Stimulated activated CD4-positive, alpha-beta T cell treated with anti-CD3 and anti-CD28 coated beads, TNF-alpha, amount 100 ng/mL, for 24 hours (primary cell): ENCODE data around the gene CTCF.

Source experiments
- DNase-seq, 3 experiments: peaks; one replicate each; pipeline ENCODE4 v3.0.0-alpha.2; 2020; ENCODE audit warnings: low read depth in 3 of 3

CTCF gene

DNA sequence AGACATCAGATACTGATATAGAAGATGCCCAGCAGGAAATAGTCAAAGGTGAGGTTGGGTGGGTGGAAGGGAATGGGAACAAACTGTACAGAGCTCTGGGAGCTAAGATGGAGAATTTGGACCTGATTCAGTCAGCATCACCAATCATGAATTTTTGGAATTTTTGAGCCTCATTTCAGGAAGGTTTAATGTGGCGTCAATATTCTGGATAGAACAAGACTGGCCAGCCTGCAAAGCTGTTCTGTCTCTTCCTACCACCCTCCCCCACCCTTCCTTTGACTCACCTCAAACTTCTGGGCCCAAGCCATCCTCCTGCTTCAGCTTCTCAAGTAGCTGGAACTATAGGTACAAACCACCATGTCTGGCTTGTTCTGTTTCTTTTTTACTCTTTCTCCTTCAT, 32.6 kb downstream of the CTCF start:
- no peak for DNase-seq

DNA sequence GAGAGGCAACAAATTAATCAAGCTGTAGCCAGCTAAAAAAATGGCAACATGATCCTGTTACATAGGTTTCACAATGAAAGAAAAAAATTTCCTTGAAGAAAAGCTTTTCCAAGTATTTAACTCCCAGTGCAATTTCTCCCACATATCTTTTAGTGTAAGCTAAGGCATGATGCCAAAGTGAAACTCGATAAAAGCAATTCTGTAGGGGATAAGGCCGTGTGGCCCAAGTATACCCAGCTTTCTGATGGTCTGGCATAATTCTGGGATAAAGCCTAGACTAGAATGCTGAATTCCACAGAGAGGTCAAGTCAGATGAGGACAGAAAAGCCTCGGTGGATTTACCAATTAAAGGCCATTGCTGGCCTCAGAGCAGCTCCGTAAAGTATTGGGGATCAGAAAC, 36.2 kb downstream of the CTCF start:
- no peak for DNase-seq

DNA sequence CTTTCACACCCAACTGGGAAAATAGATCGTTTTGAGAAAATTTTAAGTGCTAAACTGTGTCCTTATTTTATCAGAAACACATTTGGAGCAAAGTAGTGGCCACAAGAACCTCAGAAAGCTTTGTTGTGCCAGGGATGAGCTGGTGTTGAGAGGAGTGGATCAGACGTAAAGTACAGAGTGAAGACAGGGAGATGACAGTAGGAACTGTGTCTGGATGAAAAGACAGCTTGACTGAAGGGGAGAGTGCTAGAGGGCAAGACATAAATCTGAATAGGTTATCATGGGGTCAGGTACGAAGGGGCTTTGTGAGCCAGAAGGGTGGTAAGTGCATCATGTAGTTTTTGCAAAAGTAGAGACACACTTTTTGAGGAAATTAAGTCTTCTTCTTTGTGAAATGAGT, 43.3 kb downstream of the CTCF start:
- DNase-seq = no peak

DNA sequence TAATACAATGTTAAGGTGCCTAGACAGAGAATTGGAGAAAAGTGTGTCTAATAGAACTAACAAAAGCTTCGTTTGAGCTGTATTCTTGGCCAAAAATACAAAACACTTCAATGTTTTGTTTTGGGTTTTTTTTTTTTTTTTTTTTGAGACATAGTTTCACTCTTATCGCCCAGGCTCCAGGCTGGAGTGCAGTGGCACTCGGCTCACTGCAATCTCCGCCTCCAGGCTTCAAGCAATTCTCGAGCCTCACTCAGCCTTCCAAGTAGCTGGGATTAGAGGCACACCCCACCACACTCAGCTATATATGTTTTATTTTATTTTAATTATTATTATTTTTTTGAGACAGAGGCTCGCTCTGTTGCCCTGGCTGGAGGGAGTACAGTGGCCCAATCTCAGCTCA, 44.3 kb downstream of the CTCF start:
- DNase-seq = no peak

DNA sequence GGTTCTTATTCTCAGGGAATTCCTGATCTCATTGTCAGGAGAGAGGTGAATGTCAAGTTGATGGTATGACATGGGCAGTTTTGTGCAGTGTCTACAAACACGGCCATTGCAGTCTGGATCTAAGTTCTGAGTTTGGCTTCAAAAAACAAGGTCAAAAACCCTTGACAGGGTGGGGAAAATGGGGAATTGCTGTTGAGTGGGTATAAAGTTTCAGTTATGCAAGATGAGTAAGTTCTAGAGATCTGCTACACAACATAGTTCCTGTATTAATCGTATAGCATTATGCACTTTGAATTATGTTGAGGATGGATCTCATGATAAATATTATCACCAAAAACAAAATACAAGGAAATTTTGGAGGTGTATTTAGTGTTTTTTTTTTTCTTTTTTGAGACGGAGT, 46.0 kb downstream of the CTCF start:
- no peak for DNase-seq

DNA sequence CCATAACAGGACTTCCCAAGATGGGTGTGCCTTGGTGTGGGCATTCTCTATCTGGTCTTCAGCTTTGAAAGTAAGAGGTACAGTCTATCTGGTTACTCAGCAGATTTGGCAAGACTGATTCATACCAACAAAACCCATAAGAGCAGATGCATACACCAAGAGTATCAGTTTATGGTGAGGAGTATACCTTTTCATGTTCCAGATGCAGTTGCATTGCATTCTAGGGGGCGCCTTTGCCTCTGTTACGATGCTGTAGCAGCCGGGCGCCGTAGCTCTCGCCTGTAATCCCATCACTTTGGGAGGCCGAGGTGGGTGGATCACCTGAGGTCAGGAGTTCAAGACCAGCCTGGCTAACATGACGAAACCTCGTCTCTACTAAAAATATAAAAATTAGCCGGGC, 51.5 kb downstream of the CTCF start:
- peak in 1 of 3 experiments; percentile 6 for DNase-seq

DNA sequence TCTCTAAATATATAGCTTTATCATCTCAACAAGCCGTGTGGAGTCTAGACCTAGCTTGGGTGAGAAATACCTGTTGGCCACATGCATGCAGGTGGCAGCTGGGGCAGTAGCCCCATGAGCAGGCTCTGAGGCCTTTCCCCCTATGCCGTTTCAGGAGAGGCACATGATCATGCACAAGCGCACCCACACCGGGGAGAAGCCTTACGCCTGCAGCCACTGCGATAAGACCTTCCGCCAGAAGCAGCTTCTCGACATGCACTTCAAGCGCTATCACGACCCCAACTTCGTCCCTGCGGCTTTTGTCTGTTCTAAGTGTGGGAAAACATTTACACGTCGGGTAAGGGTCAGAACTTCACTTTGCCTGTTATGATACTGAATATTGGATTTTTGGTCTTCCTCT, 65.9 kb downstream of the CTCF start:
- DNase-seq = no peak

DNA sequence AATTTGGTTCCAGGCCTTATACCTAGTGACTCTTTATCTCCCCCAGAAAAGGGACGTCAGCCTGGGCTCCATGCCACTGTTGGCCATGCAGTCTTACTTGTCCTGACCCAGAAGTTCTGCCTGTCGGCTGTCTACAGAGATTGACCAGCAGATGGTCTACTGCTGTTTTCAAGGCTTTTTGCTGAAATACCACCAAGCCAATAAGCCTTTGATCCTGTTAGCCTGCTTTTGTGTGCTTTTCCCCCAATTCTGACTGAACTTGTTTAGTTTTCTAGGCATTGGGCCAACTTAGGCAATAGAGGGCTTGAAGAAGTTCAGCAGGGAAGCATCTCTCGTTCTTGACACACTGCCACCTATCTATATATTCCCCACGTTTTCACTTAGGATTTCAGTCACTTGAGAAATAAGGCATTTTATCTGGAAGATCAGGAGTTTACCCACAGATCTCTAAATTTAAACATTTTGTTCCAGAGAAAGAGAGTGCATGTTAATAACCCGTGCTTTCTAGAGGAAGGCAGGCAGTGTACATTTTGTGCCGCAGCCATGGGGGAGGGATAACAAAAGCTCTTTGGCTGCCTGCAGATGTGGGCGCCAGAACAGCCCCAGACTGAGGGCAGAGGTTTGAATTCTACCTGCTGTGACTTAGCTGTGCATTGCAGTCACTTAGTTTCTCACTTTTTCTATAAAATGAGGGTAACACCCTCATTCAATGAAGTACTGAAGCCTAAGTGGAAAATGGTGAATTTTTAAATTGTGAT, 70.3 kb downstream of the CTCF start:
- DNase-seq = no peak

DNA sequence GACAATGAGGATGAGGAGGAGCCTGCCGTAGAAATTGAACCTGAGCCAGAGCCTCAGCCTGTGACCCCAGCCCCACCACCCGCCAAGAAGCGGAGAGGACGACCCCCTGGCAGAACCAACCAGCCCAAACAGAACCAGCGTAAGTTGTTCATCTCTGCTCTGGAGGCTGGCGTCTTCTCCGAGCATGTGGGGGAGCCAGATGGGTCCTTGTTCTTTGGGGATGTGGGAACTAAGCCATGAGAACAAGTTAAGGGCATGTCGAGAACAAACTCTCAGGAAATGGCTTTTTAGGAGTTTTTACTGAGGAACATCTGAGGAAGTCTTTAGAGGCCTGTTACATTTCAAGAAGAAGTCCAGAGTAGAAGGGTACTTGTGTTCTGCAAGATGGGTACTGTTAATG, 74.4 kb downstream of the CTCF start:
- no peak for DNase-seq

DNA sequence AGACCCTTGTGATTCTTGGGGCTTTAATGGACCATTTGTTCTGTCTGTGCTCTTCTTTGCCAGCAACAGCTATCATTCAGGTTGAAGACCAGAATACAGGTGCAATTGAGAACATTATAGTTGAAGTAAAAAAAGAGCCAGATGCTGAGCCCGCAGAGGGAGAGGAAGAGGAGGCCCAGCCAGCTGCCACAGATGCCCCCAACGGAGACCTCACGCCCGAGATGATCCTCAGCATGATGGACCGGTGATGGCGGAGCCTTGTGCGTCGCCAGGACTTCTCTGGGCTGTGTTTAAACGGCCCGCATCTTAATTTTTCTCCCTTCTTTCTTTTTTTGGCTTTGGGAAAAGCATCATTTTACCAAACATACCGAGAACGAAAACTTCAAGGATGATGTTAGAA, 75.3 kb downstream of the CTCF start:
- no peak for DNase-seq

DNA sequence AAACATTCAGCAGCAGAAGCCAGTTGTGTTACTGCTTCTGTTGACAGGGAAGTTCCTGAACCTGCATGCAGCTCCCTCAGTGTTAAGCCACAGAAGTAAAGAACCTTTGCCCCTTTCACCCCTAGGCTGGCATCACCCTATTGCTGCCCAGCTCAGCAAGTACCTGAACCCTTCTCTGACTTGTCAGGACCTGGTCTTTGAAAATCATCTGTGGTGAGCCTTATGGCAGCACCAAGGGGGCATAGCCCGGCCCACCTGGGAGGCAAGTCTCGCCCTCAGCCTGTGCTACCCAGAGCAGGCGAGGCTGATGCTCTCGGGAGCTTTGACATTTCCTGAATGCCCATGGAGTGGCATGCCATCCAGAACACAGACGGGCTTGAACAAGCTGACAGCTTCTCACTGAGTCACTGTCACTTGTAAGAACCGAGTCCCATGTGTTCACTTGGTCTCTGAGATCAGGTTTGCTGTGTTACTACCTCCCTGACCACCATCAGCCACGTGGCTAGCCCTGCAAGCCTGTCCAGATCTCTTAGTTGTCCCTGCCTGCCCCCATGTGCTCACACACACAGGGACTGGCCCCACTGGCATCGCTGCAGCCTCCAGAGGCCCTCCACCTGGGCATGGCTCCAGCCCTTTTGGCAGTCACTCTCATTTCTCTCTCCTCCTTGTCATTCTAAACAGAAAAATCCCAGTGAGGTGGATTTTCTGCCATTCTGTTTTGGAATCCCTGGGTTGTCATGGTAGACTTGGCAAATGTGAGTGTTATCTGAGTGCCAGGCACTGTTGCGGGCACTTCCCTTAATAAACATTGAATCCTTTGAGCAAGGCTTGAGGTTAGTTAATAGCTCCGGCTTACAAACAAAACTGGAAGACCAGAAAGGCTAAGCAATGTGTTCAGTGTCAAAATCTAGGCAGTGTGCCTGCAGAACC, 79.7 kb downstream of the CTCF start:
- no peak for DNase-seq

DNA sequence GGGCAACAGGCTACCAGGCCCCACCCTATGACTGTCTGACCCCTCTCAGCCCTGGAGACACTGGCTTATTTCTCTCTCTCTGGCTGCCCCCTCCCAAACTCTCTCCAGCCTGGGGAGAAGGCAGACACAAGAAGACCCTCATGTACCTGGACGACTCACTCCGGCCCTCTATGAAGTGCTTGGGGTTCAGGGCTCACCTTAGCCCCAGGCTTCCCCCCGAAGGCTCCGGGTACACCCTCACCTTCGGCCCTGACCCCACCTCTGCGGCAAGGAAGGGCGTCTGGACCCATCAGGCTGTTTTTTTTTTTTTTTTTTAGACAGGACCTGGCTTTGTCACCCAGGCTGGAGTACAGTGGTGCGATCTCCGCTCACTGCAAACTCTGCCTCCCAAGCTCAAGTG, 81.7 kb downstream of the CTCF start:
- no peak for DNase-seq

DNA sequence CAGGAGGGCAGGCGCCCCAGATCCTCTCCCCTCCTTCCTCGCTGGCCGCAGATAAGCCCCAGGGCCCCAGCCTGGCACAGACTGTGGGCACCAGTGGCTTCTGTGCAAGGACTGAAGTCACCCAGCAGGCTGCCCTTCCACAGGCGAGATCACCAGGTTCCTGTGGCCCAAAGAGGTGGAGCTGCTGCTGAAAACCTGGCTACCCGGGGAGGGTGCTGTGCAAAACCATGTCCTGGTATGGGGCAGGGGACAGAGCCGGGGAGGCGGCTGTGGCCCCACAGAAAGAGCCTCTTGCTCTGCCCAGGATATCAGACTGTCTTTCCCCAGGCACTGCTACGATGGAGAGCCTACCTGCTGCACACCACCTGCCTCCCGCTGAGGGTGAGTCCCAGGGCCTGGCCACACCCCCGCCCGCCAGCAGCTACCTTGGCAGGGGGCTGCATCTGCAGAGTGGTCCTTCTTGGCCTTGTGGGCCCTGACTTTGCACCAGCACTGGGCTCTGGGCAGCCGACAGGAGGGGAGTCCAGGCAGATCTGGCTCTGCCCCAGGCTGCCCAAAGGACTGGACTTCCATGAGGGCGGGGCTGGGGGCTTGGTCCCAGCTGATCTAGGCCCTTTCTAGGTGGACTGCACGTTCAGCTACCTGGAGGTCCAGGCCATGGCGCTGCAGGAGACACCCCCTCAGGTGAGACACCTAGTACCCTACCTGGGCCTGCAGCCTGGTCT, 83.2 kb downstream of the CTCF start:
- no peak for DNase-seq

DNA sequence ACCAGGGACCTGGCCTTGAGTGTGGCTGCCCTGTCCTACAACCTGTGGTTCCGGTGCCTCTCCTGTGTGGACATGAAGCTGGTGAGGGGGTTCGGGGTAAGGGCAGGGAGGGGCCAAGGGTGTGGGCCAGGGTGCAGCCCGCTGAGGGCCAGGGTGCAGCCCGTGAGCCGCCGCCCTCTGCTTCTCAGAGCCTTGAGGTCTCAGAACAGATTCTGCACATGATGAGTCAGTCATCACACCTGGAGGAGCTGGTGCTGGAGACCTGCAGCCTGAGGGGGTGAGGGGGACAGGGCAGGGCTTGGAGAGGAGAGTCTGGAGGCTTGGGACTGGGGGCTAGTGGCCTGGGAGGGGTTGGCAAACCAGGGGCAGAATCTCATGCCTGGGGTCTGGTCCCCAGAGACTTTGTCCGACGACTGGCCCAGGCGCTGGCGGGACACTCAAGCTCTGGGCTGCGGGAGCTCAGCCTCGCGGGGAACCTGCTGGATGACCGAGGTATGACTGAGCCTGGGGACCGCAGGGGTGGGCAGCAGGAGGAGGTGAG, 84.9 kb downstream of the CTCF start:
- DNase-seq = no peak

DNA sequence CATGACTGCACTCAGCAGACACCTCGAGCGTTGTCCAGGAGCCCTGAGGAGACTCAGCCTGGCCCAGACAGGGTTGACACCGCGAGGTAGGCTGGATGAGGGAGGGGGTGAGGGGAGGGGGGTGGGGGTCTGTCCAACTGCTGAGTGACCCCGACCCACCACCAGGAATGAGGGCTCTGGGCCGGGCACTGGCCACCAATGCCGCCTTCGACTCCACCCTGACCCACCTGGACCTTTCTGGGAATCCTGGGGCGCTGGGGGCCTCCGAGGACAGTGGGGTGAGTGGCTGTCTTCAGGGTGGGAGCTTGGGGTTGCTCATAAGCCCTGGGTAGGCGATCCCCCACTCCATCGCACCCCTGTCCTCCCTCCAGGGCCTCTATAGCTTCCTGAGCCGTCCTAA, 85.4 kb downstream of the CTCF start:
- no peak for DNase-seq

DNA sequence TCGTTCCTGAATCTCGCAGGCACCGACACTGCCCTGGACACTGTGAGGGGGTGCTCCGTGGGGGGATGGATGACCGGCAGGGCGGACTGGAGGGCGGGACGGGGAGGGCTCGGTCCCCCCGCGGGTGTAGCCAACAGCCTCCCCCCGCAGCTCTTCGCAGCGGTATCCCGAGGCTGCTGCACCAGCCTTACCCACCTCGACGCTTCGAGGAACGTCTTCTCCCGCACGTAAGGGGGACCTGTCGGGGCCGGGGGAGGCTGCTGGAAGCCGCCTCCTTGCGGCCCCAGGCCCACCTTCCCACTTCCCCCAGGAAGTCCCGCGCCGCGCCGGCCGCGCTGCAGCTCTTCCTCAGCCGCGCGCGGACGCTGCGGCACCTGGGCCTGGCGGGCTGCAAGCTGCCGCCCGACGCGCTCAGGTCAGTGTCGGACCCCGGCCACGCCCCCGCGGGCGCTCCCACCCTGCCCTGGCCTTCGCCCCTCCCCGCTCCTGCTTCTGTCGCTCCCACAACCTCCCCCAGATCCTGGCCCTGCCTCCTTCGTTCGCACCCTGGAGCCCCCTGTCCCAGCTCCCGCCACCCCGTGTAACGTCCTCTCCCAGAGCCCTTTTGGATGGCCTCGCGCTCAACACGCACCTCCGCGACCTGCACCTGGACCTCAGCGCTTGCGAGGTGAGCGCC, 85.9 kb downstream of the CTCF start:
- DNase-seq = no peak

DNA sequence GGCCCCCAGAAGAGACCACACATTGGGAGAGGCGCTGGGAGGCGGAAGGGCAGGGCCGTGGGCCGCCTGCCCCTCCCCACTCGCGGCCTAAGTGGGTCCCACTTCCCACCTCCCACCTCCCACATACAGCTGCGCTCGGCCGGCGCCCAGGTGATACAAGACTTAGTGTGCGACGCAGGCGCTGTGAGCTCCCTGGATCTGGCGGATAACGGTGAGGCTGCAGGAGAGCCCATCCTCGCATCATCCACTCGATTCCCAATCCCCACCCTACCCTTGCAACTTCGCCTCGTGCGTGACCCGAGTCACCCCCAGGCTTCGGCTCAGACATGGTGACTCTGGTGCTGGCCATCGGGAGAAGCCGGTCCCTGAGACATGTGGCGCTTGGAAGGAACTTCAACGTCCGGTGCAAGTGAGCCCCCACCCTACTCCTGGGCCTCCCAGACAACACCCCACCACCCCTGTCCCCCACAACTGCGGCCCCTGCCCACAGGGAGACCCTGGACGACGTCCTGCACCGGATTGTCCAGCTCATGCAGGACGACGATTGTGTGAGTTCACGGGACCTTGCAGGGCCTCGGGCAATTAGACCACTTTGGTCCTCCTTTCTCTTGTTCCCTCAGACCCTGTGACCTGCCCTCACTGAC, 86.6 kb downstream of the CTCF start:
- no peak for DNase-seq

DNA sequence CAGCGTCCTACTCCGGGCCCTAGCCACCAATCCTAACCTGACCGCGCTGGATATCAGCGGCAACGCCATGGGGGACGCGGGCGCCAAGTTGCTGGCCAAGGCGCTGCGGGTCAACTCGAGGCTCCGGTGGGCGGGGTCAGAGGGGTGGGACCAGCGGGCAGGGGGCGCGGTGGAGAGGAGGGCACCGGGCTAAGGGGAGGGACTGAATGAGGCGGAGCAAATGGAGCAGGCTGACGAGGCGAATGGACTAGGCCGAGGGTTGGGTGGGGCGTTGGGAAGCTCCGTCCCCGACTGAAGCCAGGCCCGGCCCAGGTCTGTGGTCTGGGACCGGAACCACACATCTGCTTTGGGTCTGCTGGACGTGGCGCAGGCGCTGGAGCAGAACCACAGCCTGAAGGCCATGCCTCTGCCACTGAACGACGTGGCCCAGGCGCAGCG, 87.2 kb downstream of the CTCF start:
- DNase-seq = no peak

DNA sequence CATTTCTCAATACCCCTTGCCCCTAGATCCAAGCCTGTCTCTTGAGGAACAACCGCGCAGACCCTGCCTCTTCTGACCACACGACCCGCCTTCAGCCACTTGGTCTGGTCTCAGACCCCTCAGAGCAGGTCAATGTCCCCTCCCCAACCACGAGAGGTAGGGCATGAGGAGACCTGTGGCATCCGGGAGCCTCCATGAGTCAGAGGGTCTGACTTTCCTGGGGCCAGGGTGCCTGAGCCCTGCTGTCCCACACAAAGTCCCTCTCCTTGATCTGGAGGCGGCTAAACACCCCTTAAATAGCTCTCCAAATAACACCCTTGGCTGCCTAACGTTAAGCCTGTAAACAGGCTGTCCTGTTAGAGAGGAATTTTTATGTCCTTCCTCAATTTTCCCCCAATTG, 87.7 kb downstream of the CTCF start:
- DNase-seq = no peak

DNA sequence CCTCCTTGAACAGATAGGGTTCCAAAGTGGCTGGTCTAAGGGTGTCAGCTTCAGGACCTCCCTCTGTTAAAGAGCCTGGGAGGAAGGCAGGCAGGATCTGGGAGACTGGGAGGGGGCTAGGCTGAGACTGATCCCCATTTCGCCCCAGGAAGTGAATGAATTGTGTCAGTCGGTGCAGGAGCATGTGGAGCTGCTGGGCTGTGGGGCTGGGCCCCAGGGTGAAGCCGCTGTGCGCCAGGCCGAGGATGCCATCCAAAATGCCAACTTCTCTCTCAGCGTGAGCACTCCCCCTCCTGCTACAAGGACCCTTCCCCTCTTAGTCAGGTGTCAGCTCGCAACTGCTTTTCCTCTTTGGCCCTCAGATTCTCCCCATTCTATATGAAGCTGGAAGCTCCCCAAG, 88.7 kb downstream of the CTCF start:
- DNase-seq = no peak

DNA sequence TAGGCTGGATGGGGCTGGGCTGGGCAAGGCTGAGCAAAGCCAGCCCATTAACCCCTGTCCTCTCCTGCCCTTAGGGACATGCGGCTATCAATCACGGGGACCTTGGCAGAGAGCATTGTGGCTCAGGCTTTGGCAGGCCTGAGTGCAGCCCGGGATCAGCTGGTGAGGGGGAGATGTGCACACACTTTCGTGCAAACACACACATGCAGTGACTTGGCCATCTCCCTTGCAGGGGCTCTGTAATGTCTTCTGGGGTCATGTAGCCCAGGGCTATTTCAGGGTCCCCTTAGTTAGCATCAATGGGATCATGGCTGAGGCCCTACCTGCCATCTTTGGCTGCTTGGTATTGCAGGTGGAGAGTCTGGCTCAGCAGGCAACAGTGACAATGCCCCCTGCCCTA, 89.5 kb downstream of the CTCF start:
- DNase-seq = no peak
